H9 (cell line): Measurements from ENCODE around the gene ATF3. TPM values are rescaled to one million over a fixed set of nuclear protein-coding genes. Genes with fewer than 3 reads are reported as not detected.

ENCODE experiments used
- DNase-seq: peaks from one replicate; pipeline ENCODE4 v3.0.0-alpha.2; 2017
- H2AFZ ChIP-seq: one replicate; pipeline ENCODE4 v1.6.1; 2013; ENCODE audit warnings: mild to moderate bottlenecking, low read length, control low read depth, moderate library complexity
- H2AK5ac ChIP-seq: 2 replicates; pipeline ENCODE4 v1.6.1; 2013; ENCODE audit warnings: low read length, control low read depth, mixed read lengths; ENCODE audit not compliant: insufficient read length
- H2BK120ac ChIP-seq: one replicate; pipeline ENCODE4 v1.6.1; 2013; ENCODE audit warnings: low read depth, mild to moderate bottlenecking, low read length, control low read depth, inconsistent platforms; ENCODE audit not compliant: poor library complexity, severe bottlenecking
- H2BK12ac ChIP-seq: 2 replicates; pipeline ENCODE4 v1.6.1; 2013; ENCODE audit warnings: low read length, control low read depth, mixed read lengths, low read depth; ENCODE audit not compliant: insufficient read length
- H2BK15ac ChIP-seq: 2 replicates; pipeline ENCODE4 v1.6.1; 2013; ENCODE audit warnings: low read depth, low read length, control low read depth
- H2BK20ac ChIP-seq: one replicate; pipeline ENCODE4 v1.6.1; 2013; ENCODE audit warnings: low read depth, mild to moderate bottlenecking, low read length, control low read depth, inconsistent platforms; ENCODE audit not compliant: poor library complexity, severe bottlenecking
- H2BK5ac ChIP-seq: 2 replicates; pipeline ENCODE4 v1.6.1; 2013; ENCODE audit warnings: low read length, control low read depth, mixed read lengths; ENCODE audit not compliant: insufficient read length
- H3K14ac ChIP-seq: 2 replicates; pipeline ENCODE4 v1.6.1; 2013; ENCODE audit warnings: low read length, control low read depth; ENCODE audit not compliant: insufficient read depth
- H3K18ac ChIP-seq: 2 replicates; pipeline ENCODE4 v1.6.1; 2013; ENCODE audit warnings: low read depth, mild to moderate bottlenecking, mixed read lengths, low read length, control low read depth; ENCODE audit not compliant: insufficient read length
- H3K23ac ChIP-seq: 2 replicates; pipeline ENCODE4 v1.6.1; 2013; ENCODE audit warnings: low read length, control low read depth, mixed read lengths, low read depth; ENCODE audit not compliant: insufficient read length
- H3K23me2 ChIP-seq: 2 replicates; pipeline ENCODE4 v1.6.1; 2013; ENCODE audit warnings: low read depth, mild to moderate bottlenecking, mixed read lengths, low read length, control low read depth; ENCODE audit not compliant: insufficient read length, poor library complexity, severe bottlenecking
- H3K27ac ChIP-seq: 2 replicates; pipeline ENCODE4 v1.5.1; 2013; ENCODE audit warnings: low read length, control low read depth, mixed read lengths, low read depth; ENCODE audit not compliant: insufficient read length
- H3K27me3 ChIP-seq: 2 replicates; pipeline ENCODE4 v1.6.1; 2013; ENCODE audit warnings: low read length, control low read depth, inconsistent platforms; ENCODE audit not compliant: insufficient read depth
- H3K4ac ChIP-seq: 2 replicates; pipeline ENCODE4 v1.6.1; 2013; ENCODE audit warnings: low read depth, mild to moderate bottlenecking, control low read depth, inconsistent platforms, low read length, moderate library complexity
- H3K4me1 ChIP-seq: 2 replicates; pipeline ENCODE4 v1.6.1; 2013; ENCODE audit warnings: low read length, control low read depth, inconsistent platforms; ENCODE audit not compliant: insufficient read depth
- H3K4me2 ChIP-seq: 2 replicates; pipeline ENCODE4 v1.6.1; 2013; ENCODE audit warnings: low read length, control low read depth, mixed read lengths; ENCODE audit not compliant: insufficient read length, insufficient read depth
- H3K56ac ChIP-seq: 2 replicates; pipeline ENCODE4 v1.6.1; 2013; ENCODE audit warnings: low read depth, mild to moderate bottlenecking, mixed read lengths, low read length, control low read depth; ENCODE audit not compliant: insufficient read length
- H3K79me1 ChIP-seq: 2 replicates; pipeline ENCODE4 v1.6.1; 2013; ENCODE audit warnings: low read depth, mild to moderate bottlenecking, moderate library complexity, low read length, control low read depth, inconsistent platforms; ENCODE audit not compliant: insufficient read depth, poor library complexity, severe bottlenecking
- H3K79me2 ChIP-seq: 2 replicates; pipeline ENCODE4 v1.6.1; 2013; ENCODE audit warnings: low read length, control low read depth, inconsistent platforms; ENCODE audit not compliant: insufficient read depth
- H3K9ac ChIP-seq: 2 replicates; pipeline ENCODE4 v1.6.1; 2013; ENCODE audit warnings: low read length, control low read depth, mixed read lengths; ENCODE audit not compliant: insufficient read length; ENCODE audit errors: extremely low read depth
- H3K9me3 ChIP-seq: one replicate; pipeline ENCODE4 v1.6.1; 2013; ENCODE audit warnings: low read depth, low read length, inconsistent platforms; ENCODE audit not compliant: control insufficient read depth
- H3T11ph ChIP-seq: one replicate; pipeline ENCODE4 v1.6.1; 2013; ENCODE audit warnings: mild to moderate bottlenecking, low read length, control low read depth, inconsistent platforms
- H4K20me1 ChIP-seq: one replicate; pipeline ENCODE4 v1.6.1; 2013; ENCODE audit not compliant: control insufficient read depth, insufficient read length, insufficient read depth
- H4K5ac ChIP-seq: 2 replicates; pipeline ENCODE4 v1.6.1; 2013; ENCODE audit warnings: low read depth, mild to moderate bottlenecking, mixed read lengths, low read length, control low read depth; ENCODE audit not compliant: insufficient read length
- H4K8ac ChIP-seq: replicated peaks from 2 replicates; pipeline ENCODE4 v1.6.1; 2013; ENCODE audit warnings: low read length, control low read depth, mixed read lengths, low read depth; ENCODE audit not compliant: insufficient read length
- H4K91ac ChIP-seq: 2 replicates; pipeline ENCODE4 v1.6.1; 2013; ENCODE audit warnings: low read depth, mild to moderate bottlenecking, moderate library complexity, mixed read lengths, low read length, control low read depth; ENCODE audit not compliant: insufficient read length
- H3K27ac Mint-ChIP-seq, 3 experiments: 2 replicates in 2 of 3; 3 replicates in 1 of 3; pipeline ENCODE4 v1.8.0; 2020 to 2021; ENCODE audit warnings: mixed read lengths in 3 of 3, mild to moderate bottlenecking in 1 of 3, moderate library complexity in 1 of 3
- H3K27me3 Mint-ChIP-seq: 2 replicates; pipeline ENCODE4 v1.8.0; 2021; ENCODE audit warnings: low read depth, mild to moderate bottlenecking, moderate library complexity, mixed read lengths
- H3K36me3 Mint-ChIP-seq, 3 experiments: 2 replicates in 2 of 3; 3 replicates in 1 of 3; pipeline ENCODE4 v1.8.0; 2020 to 2021; ENCODE audit warnings: low read depth in 3 of 3, mixed read lengths in 3 of 3; ENCODE audit not compliant: insufficient read depth in 1 of 3
- H3K4me1 Mint-ChIP-seq, 2 experiments: 2 replicates each; pipeline ENCODE4 v1.8.0; 2020; ENCODE audit warnings: mixed read lengths in 2 of 2
- H3K4me3 Mint-ChIP-seq, 2 experiments: 2 replicates in 1 of 2; 3 replicates in 1 of 2; pipeline ENCODE4 v1.8.0; 2020 to 2021; ENCODE audit warnings: mild to moderate bottlenecking in 2 of 2, mixed read lengths in 2 of 2, moderate library complexity in 1 of 2
- H3K9me3 Mint-ChIP-seq, 2 experiments: 2 replicates in 1 of 2; 3 replicates in 1 of 2; pipeline ENCODE4 v1.8.0; 2020; ENCODE audit warnings: mild to moderate bottlenecking in 2 of 2, mixed read lengths in 2 of 2, moderate library complexity in 1 of 2
- WGBS: extraction: QIAGEN DNeasy Blood & Tissue Kit; methylation state at CpG from one replicate; pipeline ENCODE4 v1.1.7; 2013; ENCODE audit warnings: missing lambda C conversion rate, low lambda C conversion rate, mixed read lengths; ENCODE audit not compliant: insufficient read length; ENCODE audit errors: extremely low coverage; 5-methylcytosine and 5-hydroxymethylcytosine counted together
- total RNA-seq: library from RNA; stranded (reverse); gene quantifications from 2 replicates; pipeline ENCODE4 v1.2.1, GENCODE V29; 2021
- TF ChIP-seq, protein P1 (sequence below): fragments of 200-600 bp; sonication (generic); conservative IDR thresholded peaks from 3 replicates; pipeline ENCODE4 v1.8.0; 2021; ENCODE audit warnings: antibody characterized with exemption, mild to moderate bottlenecking

ATF3 gene
- total RNA-seq, 1 experiment from 2014 or later, result 14.7 TPM

DNA sequence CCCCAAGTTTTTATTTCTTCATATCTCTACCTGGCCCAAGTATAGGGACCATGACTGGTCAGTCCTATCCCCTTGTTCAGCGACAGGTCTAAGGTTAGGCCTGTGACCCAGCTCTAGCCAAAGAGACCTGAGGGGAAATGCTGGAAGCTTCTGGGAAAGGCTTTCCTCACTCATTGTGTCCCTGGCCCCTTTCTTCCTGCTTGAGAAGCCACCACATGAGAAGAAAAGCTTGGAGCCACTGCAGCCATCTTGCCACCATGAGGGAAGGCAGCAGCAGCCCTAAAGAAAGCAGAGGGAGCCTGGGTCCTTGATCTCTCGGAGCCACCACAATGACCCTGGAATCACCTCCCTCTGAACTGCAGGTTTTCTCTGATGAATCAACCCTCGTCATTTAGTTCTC is 43.4 kb downstream of the ATF3 start:
- Histone ChIP-seq H2AFZ (no peak overlapping the region), H4K91ac (no peak overlapping the region), H2BK5ac (no peak overlapping the region), H2BK15ac (no peak overlapping the region), H2BK20ac (no peak overlapping the region), H3T11ph (no peak overlapping the region), H3K79me2 (no peaks in the 10 kb centered on the region), H3K4ac (no peak overlapping the region), H3K23ac (no peak overlapping the region), H3K23me2 (no peaks in the 10 kb centered on the region), H3K27me3 (no peaks in the 10 kb centered on the region), H3K56ac (no peak overlapping the region), H3K4me1 (no peaks in the 10 kb centered on the region), H4K5ac (no peak overlapping the region), H3K79me1 (no peaks in the 10 kb centered on the region), H4K8ac (no peak overlapping the region), H3K14ac (no peak overlapping the region), H3K9ac (no peak overlapping the region), H3K9me3 (no peaks in the 10 kb centered on the region), H3K27ac (no peak overlapping the region), H3K18ac (no peak overlapping the region), H3K4me2 (no peak overlapping the region), H4K20me1 (no peaks in the 10 kb centered on the region), H2BK12ac (no peak overlapping the region), H2AK5ac (no peak overlapping the region), H2BK120ac (no peak overlapping the region)
- H3K27ac Mint-ChIP-seq, result no peak overlapping the region; a peak in 1 of 7 replicates
- H3K27me3 Mint-ChIP-seq, result peaks cover 2% of the 10 kb centered on the region
- H3K36me3 Mint-ChIP-seq, result no peaks in the 10 kb centered on the region
- no peaks in the 10 kb centered on the region for H3K9me3 Mint-ChIP-seq
- peaks cover 0 to 2% of the 10 kb centered on the region in 2 experiments; a peak in 1 of 4 replicates for H3K4me1 Mint-ChIP-seq
- no peak for DNase-seq
- WGBS, result no CpG with 5 or more reads among the region's 3 CpGs
- H3K4me3 Mint-ChIP-seq, result no peak overlapping the region
- TF ChIP-seq, protein P1, sequence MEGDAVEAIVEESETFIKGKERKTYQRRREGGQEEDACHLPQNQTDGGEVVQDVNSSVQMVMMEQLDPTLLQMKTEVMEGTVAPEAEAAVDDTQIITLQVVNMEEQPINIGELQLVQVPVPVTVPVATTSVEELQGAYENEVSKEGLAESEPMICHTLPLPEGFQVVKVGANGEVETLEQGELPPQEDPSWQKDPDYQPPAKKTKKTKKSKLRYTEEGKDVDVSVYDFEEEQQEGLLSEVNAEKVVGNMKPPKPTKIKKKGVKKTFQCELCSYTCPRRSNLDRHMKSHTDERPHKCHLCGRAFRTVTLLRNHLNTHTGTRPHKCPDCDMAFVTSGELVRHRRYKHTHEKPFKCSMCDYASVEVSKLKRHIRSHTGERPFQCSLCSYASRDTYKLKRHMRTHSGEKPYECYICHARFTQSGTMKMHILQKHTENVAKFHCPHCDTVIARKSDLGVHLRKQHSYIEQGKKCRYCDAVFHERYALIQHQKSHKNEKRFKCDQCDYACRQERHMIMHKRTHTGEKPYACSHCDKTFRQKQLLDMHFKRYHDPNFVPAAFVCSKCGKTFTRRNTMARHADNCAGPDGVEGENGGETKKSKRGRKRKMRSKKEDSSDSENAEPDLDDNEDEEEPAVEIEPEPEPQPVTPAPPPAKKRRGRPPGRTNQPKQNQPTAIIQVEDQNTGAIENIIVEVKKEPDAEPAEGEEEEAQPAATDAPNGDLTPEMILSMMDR, result no peak
